HG03159 (cell line): ENCODE measurements around the gene LTBP1.
A peak's percentile ranks its signal among the peaks of the same experiment; 100 is the strongest.

Source experiments
- ATAC-seq: cut with Tn5 transposase; IDR thresholded peaks from one replicate; pipeline ENCODE4 v1.9.1; 2021; ENCODE audit warnings: mild to moderate bottlenecking, moderate library complexity; ENCODE audit not compliant: unreplicated experiment

LTBP1 gene

GRCh38 chr2:33287507-33288005 is 340.8 kb downstream of the LTBP1 start:
- no peak for ATAC-seq

GRCh38 chr2:33288011-33288410 is 341.3 kb downstream of the LTBP1 start:
- no peak for ATAC-seq

- no peak for ATAC-seq
Measured at GRCh38 chr2:33289961-33290360, 343.2 kb downstream of the LTBP1 start.

GRCh38 chr2:33291278-33292013 is 344.7 kb downstream of the LTBP1 start:
- no peak for ATAC-seq

GRCh38 chr2:33292063-33292462 is 345.3 kb downstream of the LTBP1 start:
- no peak for ATAC-seq

GRCh38 chr2:33292981-33293595 is 346.3 kb downstream of the LTBP1 start:
- ATAC-seq = no peak

- ATAC-seq = no peak
Measured at GRCh38 chr2:33298233-33298632, 351.5 kb downstream of the LTBP1 start.

- no peak for ATAC-seq
Measured at GRCh38 chr2:33301355-33301754, 354.6 kb downstream of the LTBP1 start.

- no peak for ATAC-seq
Measured at GRCh38 chr2:33302348-33302747, 355.6 kb downstream of the LTBP1 start.

GRCh38 chr2:33304032-33304864 is 357.5 kb downstream of the LTBP1 start:
- no peak for ATAC-seq

GRCh38 chr2:33307659-33308270 is 361.0 kb downstream of the LTBP1 start:
- no peak for ATAC-seq

GRCh38 chr2:33312355-33312754 is 365.6 kb downstream of the LTBP1 start:
- ATAC-seq = no peak

GRCh38 chr2:33313039-33313438 is 366.3 kb downstream of the LTBP1 start:
- no peak for ATAC-seq

GRCh38 chr2:33314541-33314940 is 367.8 kb downstream of the LTBP1 start:
- no peak for ATAC-seq

GRCh38 chr2:33316328-33316727 is 369.6 kb downstream of the LTBP1 start:
- ATAC-seq = no peak

- ATAC-seq = no peak
Measured at GRCh38 chr2:33317369-33318007, 370.7 kb downstream of the LTBP1 start.

- no peak for ATAC-seq
Measured at GRCh38 chr2:33318456-33318855, 371.7 kb downstream of the LTBP1 start.

- ATAC-seq = no peak
Measured at GRCh38 chr2:33320573-33320972, 373.8 kb downstream of the LTBP1 start.

- ATAC-seq = peak; percentile 57
Measured at GRCh38 chr2:33321236-33321771, 374.6 kb downstream of the LTBP1 start.

- ATAC-seq = no peak
Measured at GRCh38 chr2:33321876-33322483, 375.2 kb downstream of the LTBP1 start.
